Measurements from ENCODE around the gene DLGAP1.

DLGAP1 gene

DNA sequence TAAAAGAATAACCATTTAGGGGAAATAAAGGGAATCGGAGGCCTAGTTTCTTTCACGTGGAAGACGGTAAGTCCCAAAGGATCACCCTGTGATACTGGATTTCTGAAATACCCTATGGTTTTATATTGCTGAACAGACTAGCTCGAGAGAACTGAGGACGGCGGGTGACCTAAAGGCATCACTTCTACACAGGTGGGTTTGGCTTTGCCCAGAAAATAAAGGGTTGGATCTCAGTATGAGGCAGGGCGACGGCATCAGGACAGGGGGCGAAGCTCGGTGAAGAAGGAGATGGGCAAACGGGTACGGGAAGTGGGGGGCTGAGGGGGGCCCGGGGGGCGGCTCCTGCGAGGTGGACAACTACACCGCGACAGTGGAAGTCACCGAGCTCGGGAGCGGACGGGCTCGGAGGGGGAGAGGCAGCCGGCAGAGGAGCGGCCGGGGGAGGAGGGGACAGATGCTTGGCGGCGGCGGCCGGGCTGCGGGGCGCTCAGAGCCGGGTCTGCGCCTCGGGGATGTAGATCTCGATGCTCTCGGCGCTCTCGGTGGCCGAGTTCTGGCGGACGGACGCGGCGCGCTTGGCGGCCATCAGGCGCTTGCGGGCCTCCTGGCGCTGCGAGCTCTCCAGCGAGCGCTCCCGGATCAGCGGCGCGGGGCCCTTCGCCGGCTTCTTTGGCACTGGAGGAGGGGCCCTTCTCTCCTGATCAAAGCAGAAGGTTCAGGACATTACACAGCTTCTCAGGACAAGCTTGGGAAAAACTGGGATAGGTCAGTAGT lies 956.2 kb downstream of the DLGAP1 start:
- H3K4me3 ChIP-seq (ENCODE audit: low read length), result peak overlapping the region; percentile 88
- no peaks in the 10 kb centered on the region for H4K20me1 ChIP-seq (ENCODE audit: insufficient read depth, low read length)
- H3K79me2 ChIP-seq (ENCODE audit: low read length), result peaks cover 57% of the 10 kb centered on the region
- H2AFZ ChIP-seq (ENCODE audit: low read depth, low read length), result no peak overlapping the region; the same call in 1 of the 2 replicates
- H3K4me2 ChIP-seq (ENCODE audit: low read length), result peak overlapping the region; percentile 92
- peaks cover 57% of the 10 kb centered on the region for H3K4me1 ChIP-seq (ENCODE audit: low read length)
- no peaks in the 10 kb centered on the region for H3K27me3 ChIP-seq (ENCODE audit: low read depth, low read length)
- TF ChIP-seq EZH2phosphoT487 (IDR thresholded peaks at IDR 0.05; ENCODE audit: low read depth), result no peak
- TF ChIP-seq CTCF (IDR thresholded peaks at IDR 0.05; ENCODE audit: low read depth, low read length), result no peak
- peak overlapping the region; percentile 95 for H3K27ac ChIP-seq (ENCODE audit: low read length)
- H3K9me3 ChIP-seq (ENCODE audit: insufficient read depth, low read length), result no peaks in the 10 kb centered on the region
- peak overlapping the region; percentile 90 for H3K9ac ChIP-seq (ENCODE audit: low read length)
- peaks cover 4% of the 10 kb centered on the region for H3K36me3 ChIP-seq (replicated peaks; ENCODE audit: low read depth, low read length)

GRCh38 chr18:3495691-3496430 lies 959.2 kb downstream of the DLGAP1 start:
- Histone ChIP-seq H3K27me3 (ENCODE audit: low read depth, low read length) (no peaks in the 10 kb centered on the region), H3K9me3 (ENCODE audit: insufficient read depth, low read length) (no peaks in the 10 kb centered on the region), H3K79me2 (ENCODE audit: low read length) (peaks cover 49% of the 10 kb centered on the region), H3K4me3 (ENCODE audit: low read length) (peak overlapping the region; percentile 72), H3K4me2 (ENCODE audit: low read length) (peak overlapping the region; percentile 92), H2AFZ (ENCODE audit: low read depth, low read length) (no peak overlapping the region), H4K20me1 (ENCODE audit: insufficient read depth, low read length) (no peaks in the 10 kb centered on the region), H3K9ac (ENCODE audit: low read length) (peak overlapping the region; percentile 90), H3K36me3 (replicated peaks; ENCODE audit: low read depth, low read length) (no peaks in the 10 kb centered on the region), H3K27ac (ENCODE audit: low read length) (peak overlapping the region; percentile 95), H3K4me1 (ENCODE audit: low read length) (peaks cover 77% of the 10 kb centered on the region)
- TF ChIP-seq CTCF (IDR thresholded peaks at IDR 0.05; ENCODE audit: low read depth, low read length), result no peak
- no peak for TF ChIP-seq EZH2phosphoT487 (IDR thresholded peaks at IDR 0.05; ENCODE audit: low read depth)

- Histone ChIP-seq H3K27ac (ENCODE audit: low read length) (peak overlapping the region; percentile 95), H2AFZ (ENCODE audit: low read depth, low read length) (no peak overlapping the region), H4K20me1 (ENCODE audit: insufficient read depth, low read length) (no peaks in the 10 kb centered on the region), H3K4me1 (ENCODE audit: low read length) (peaks cover 75% of the 10 kb centered on the region), H3K4me3 (ENCODE audit: low read length) (peak overlapping the region; percentile 72), H3K79me2 (ENCODE audit: low read length) (peaks cover 36% of the 10 kb centered on the region), H3K4me2 (ENCODE audit: low read length) (peak overlapping the region; percentile 92), H3K9me3 (ENCODE audit: insufficient read depth, low read length) (no peaks in the 10 kb centered on the region), H3K36me3 (replicated peaks; ENCODE audit: low read depth, low read length) (no peaks in the 10 kb centered on the region), H3K9ac (ENCODE audit: low read length) (peak overlapping the region; percentile 90), H3K27me3 (ENCODE audit: low read depth, low read length) (no peaks in the 10 kb centered on the region)
- TF ChIP-seq CTCF (IDR thresholded peaks at IDR 0.05; ENCODE audit: low read depth, low read length), result no peak
- no peak for TF ChIP-seq EZH2phosphoT487 (IDR thresholded peaks at IDR 0.05; ENCODE audit: low read depth)
Measured at GRCh38 chr18:3494569-3494968, 960.5 kb downstream of the DLGAP1 start.

DNA sequence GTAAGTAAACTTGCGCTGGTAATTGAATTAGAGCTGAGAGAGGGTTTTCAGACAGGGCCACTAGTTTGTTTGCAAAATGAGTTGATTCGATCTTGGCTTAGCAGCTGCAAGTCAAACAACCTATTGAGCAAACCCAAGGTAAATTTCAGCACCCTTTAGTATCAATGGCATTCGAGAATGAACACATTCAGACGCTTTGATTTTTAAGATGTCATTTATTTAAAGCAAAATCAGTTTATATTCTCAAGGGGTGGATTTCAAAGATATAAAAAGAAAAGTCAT lies 960.9 kb downstream of the DLGAP1 start:
- Histone ChIP-seq H3K4me1 (ENCODE audit: low read length) (peaks cover 76% of the 10 kb centered on the region), H3K4me2 (ENCODE audit: low read length) (peak overlapping the region; percentile 92), H4K20me1 (ENCODE audit: insufficient read depth, low read length) (no peaks in the 10 kb centered on the region), H3K9ac (ENCODE audit: low read length) (peak overlapping the region; percentile 90), H3K79me2 (ENCODE audit: low read length) (peaks cover 33% of the 10 kb centered on the region), H3K36me3 (replicated peaks; ENCODE audit: low read depth, low read length) (no peaks in the 10 kb centered on the region), H3K9me3 (ENCODE audit: insufficient read depth, low read length) (no peaks in the 10 kb centered on the region), H3K27me3 (ENCODE audit: low read depth, low read length) (no peaks in the 10 kb centered on the region), H2AFZ (ENCODE audit: low read depth, low read length) (no peak overlapping the region), H3K27ac (ENCODE audit: low read length) (peak overlapping the region; percentile 95), H3K4me3 (ENCODE audit: low read length) (peak overlapping the region; percentile 72)
- TF ChIP-seq CTCF (IDR thresholded peaks at IDR 0.05; ENCODE audit: low read depth, low read length), result no peak
- no peak for TF ChIP-seq EZH2phosphoT487 (IDR thresholded peaks at IDR 0.05; ENCODE audit: low read depth)
